HAP-1 (cell line): ENCODE results near the gene MGLL.

ENCODE experiments used
- DNase-seq, 2 experiments: peaks; one replicate each; pipeline ENCODE4 v3.0.0-alpha.2; 2016 to 2020; ENCODE audit warnings: low spot score in 2 of 2
- H3K27me3 ChIP-seq: fragments of 250-450 bp; sonication (Bioruptor Pico); 2 replicates; pipeline ENCODE4 v1.5.1; 2020; ENCODE audit warnings: low read depth, mild to moderate bottlenecking, moderate library complexity
- H3K36me3 ChIP-seq: fragments of 250-450 bp; sonication (Bioruptor Pico); replicated peaks from 2 replicates; pipeline ENCODE4 v1.5.1; 2020; ENCODE audit warnings: mild to moderate bottlenecking
- H3K4me1 ChIP-seq: fragments of 250-450 bp; sonication (Bioruptor Pico); 2 replicates; pipeline ENCODE4 v1.5.1; 2020; ENCODE audit warnings: mild to moderate bottlenecking
- H3K4me3 ChIP-seq: fragments of 250-450 bp; sonication (Bioruptor Pico); 2 replicates; pipeline ENCODE4 v1.5.1; 2020; ENCODE audit warnings: mild to moderate bottlenecking, moderate library complexity
- H3K9me3 ChIP-seq: fragments of 250-450 bp; sonication (Bioruptor Pico); 2 replicates; pipeline ENCODE4 v1.5.1; 2020; ENCODE audit warnings: mild to moderate bottlenecking, moderate library complexity
- in situ Hi-C: fragments of 300-500 bp; cut with MboI; formaldehyde crosslinking; loops from 3 replicates; pipeline ENCODE4 v1.14.3; 2020; ENCODE audit warnings: low sequenced_read_pairs, inconsistent platforms, mixed read lengths

Gene MGLL

DNA sequence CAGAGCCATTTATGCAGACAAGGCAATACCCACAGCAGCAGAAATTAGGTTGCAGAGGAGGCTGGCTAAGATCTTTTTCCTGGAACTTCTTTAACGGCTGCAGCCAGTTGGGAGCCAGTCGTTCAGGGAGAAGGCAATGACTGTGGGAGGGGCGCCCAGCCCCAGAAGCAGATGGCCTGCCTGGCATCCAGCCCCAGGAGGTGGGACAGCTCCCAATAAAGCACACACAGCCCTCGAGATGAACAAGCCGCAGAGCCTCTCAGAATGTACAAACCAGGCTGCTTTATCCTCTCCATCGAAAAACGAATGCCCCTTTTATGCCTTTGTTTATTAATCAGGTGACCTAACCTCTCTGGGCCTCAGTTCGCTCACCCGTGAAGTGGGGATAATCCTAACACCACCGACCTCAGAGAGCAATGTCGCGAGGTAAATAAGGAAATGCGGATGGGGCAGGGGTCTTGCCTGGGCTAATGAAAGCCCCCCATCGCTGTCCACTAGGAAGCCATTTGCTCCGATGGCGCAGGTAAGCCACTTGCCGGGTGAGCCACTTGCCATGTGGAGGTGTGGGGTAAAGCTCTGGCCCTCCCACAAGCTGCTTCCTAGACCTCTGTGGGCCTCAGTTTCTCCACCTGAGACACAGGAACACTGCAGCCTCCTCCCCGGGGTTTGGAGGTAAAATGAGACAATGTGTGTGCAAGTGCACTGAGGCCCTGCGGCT lies 35.8 kb downstream of the MGLL start:
- no peak overlapping the region for H3K4me3 ChIP-seq
- DNase-seq: no peak
- H3K36me3 ChIP-seq: no peaks in the 10 kb centered on the region
- no peaks in the 10 kb centered on the region for H3K9me3 ChIP-seq
- in situ Hi-C loops: no loop called here
- H3K4me1 ChIP-seq: no peaks in the 10 kb centered on the region
- no peaks in the 10 kb centered on the region for H3K27me3 ChIP-seq

DNA sequence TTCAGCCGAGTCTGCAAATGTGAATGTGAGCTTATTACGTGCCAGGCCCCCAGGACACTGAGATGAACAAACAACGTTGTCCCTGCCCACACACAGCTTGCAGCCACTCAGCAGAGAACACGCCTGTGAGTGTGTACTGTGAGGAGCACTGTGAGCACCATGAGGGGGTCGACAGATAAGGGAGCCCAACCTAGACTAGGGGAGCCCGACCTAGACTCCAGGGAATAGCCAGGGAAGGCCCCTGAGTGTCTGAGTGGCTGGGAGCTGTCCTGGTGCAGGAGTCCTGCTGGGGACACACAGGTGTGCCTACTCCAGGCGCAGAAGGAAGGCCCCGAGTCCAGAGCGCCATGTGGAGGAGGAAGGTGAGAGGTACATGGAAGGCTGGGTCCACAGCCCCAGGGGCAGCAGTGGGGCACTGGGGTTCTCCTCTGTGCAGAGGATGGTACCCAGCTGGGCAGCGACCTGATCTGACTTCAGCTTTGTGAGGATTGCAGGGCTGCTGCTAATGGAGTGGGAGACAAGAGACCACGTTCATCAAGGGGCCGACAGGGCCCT lies 36.5 kb downstream of the MGLL start:
- no peaks in the 10 kb centered on the region for H3K27me3 ChIP-seq
- no peak for DNase-seq
- in situ Hi-C loops: no loop called here
- H3K4me3 ChIP-seq: no peak overlapping the region
- no peaks in the 10 kb centered on the region for H3K36me3 ChIP-seq
- no peaks in the 10 kb centered on the region for H3K4me1 ChIP-seq
- H3K9me3 ChIP-seq: no peaks in the 10 kb centered on the region

DNA sequence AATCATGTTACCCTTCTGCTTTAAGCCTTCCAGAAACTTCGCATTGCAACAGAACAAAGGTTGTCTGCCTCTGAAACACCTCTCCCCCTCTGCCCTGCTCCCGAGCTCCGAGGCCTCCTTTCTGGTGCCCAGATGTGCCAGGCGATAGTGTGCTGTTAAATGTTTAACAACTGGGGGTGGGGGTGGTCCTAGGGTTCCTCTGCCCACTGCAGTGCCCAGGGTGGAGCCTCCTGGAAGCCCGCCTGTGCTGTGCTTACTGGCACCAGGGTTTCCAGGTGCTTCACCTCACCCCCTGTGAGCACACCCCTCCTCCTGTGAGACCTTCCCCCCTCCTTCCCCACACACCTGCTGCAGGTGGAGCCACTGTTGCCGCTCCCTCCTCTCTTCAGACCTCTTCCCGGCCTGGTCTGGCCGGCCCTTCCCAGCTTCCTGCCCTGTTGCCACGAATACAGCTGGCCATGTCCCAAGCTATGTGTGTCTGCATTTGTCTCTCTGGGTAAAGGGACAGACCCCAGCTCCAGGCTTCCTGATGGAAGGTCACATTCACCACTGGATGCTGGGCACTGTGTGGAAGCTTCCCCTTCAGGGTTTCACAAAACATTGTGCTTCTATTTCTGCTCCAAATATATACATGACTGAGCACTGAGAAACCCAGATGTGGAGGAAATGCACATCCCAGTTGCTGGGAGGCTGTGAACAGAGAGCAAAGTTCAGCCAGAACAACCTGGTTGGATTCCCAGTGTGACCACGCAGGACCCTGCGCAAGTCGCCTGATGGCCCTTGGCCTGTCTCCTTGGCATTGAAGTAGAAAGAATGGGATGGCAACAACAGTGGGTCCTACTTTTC lies 37.2 kb downstream of the MGLL start:
- DNase-seq: no peak
- Histone ChIP-seq H3K4me1 (no peaks in the 10 kb centered on the region), H3K9me3 (no peaks in the 10 kb centered on the region), H3K4me3 (no peak overlapping the region), H3K27me3 (no peaks in the 10 kb centered on the region), H3K36me3 (no peaks in the 10 kb centered on the region)
- in situ Hi-C loops: no loop called here

DNA sequence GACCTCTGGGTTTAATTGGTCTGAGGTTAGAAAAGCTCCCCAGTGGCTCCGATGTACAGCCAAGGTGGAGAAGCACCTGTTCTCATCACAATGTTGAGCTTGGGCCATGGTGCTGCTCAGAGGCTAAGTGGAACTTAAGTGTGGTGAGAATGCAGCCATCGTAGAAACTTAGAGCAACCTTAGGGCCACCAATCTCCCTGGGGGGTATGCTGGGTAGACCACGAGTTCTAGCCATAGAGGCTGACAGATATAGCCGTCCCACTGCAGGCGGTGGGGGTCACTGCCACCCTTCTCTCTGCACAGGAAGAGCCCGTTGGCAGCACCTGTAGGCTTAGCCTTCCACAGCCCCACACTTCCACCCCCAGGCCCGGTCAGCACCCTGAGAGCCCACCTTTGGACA lies 38.0 kb downstream of the MGLL start:
- Histone ChIP-seq H3K9me3 (no peaks in the 10 kb centered on the region), H3K4me1 (no peaks in the 10 kb centered on the region), H3K4me3 (no peak overlapping the region), H3K36me3 (no peaks in the 10 kb centered on the region), H3K27me3 (no peaks in the 10 kb centered on the region)
- no peak for DNase-seq
- in situ Hi-C loops: no loop called here

DNA sequence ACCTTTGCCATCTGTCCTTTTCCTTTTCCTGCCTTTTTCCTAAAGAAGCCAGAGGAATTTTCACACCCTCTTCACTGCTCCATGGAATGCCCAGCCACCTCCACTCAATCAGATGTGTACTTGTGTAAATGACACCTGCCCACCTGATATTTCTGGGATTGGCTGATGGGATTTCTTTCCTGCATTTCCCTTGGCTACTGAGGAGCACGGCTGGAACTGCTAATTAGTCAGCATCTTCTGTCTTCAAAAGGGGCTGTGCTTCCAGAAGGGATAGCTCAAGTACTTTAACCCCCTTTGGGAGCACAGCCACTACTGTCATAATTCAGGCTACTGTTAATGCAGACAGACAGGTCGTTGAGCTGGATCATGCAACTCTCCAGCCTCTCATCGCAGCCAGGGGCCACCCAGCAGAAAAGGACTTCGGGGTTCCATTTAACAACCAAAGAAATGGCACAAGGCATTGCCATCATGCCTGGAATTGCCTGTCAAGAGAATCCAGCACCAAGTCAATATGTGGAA lies 38.6 kb downstream of the MGLL start:
- DNase-seq: no peak
- Histone ChIP-seq H3K36me3 (no peaks in the 10 kb centered on the region), H3K9me3 (no peaks in the 10 kb centered on the region), H3K4me3 (no peak overlapping the region), H3K27me3 (no peaks in the 10 kb centered on the region), H3K4me1 (no peaks in the 10 kb centered on the region)
- in situ Hi-C loops: no loop called here

DNA sequence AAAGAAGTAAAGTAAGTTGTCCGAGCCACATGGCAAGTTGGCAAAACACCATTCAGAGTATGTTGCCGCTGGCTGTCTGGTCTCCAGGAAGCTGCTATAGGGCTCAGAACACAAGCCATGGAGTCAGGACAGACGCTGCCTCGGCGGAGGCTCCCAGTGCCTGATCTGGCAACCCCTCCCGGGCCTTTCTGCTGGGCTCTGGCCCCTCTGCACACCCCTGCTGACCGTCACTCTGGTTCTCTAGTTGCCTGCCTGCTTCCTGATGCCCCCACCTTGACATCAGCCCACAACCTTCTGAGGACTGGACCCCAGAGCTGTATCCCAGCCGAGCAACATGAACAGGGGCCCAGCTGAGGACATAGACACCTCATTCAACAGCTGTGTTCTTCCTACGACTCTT lies 39.1 kb downstream of the MGLL start:
- no peak for DNase-seq
- Histone ChIP-seq H3K9me3 (no peaks in the 10 kb centered on the region), H3K36me3 (no peaks in the 10 kb centered on the region), H3K27me3 (no peaks in the 10 kb centered on the region), H3K4me1 (no peaks in the 10 kb centered on the region), H3K4me3 (no peak overlapping the region)
- in situ Hi-C loops: no loop called here

DNA sequence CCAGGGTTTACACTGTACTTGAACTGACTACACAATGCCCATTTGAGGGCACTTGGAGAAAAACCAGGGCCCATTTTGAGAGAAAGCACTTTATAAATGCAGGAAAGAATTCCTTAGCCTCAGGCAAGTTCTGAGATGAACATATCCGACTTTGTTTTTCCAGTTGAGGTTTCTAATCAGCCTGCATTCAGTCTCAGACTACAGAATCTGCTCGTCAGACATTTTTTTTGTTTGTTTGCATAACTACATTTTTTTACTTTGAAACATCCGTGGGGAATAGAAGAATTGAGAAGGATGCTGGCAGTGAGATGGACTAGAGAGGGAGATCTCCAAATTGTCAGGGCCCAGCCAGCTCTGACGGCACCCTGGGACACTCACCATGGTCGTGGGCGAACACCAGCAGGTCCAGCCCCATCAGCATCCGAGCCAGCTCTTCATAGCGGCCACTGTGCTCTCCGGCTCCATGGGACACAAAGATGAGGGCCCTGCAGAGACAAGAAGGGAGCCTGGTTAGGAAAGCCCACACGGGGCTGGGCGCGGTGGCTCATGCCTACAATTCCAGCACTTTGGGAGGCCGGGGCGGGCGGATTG lies 40.8 kb downstream of the MGLL start:
- H3K9me3 ChIP-seq: no peaks in the 10 kb centered on the region
- in situ Hi-C loops: no loop called here
- no peaks in the 10 kb centered on the region for H3K36me3 ChIP-seq
- H3K4me3 ChIP-seq: no peak overlapping the region
- H3K27me3 ChIP-seq: no peaks in the 10 kb centered on the region
- H3K4me1 ChIP-seq: no peaks in the 10 kb centered on the region
- DNase-seq: no peak

DNA sequence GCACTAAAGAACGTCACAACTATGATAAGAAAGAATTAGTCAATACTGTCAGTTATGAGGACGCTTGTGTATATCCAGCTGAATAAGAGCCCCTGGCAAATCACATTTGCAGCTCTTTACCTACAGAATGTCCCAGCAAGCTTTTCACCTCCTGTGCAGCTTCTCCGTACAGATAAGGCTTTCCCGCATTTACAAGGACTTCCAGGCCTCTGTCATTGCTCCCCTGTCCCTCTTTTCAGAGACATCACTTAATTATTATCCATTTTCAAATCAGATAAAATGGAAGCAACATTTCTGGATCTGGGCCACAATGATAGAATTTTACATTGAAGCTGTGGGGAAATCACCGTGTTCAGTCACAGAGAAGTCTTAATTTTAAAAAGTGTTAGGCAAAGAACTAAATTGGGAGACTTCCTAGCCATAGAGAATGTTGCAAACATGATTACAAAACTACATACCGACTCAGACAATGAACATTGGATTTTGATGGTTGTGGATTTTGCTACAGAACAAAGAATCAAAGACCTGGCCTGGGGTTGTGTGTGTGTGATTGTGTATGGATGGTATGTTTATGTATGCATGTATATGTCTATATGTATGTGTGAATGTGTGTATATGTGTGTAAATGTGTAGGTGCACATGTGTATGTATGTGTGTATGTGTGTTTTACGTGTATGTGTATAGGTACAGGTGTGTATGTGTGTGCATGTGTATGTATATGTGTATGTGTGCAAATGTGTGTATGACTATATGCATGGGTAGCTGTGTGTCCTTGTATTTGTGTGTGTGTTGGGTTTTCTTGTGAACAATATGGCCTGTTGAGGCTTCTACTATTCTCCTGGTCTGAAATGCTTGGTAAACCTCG lies 41.5 kb downstream of the MGLL start:
- no peak overlapping the region for H3K4me3 ChIP-seq
- H3K27me3 ChIP-seq: no peaks in the 10 kb centered on the region
- DNase-seq: no peak
- in situ Hi-C loops: no loop called here
- H3K36me3 ChIP-seq: no peaks in the 10 kb centered on the region
- H3K4me1 ChIP-seq: no peaks in the 10 kb centered on the region
- no peaks in the 10 kb centered on the region for H3K9me3 ChIP-seq

DNA sequence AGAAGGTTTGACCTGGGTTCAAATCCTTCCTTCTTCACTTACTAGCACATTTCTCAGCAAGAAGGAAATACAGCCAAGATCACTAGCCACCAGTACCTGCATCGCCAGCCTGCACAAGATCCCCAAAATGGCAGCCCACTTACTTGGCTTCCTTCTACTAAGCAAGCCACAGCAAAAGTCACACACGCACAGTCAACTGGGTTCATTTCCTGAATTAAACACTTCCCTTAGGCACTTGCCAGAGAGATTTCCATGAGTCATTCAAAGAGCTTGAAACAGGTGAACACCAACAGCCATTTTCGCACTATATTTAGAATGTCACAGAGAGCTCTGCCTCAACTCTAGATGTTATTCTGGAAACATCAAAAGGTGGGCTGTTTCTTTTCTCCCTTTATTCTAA lies 42.6 kb downstream of the MGLL start:
- in situ Hi-C loops: no loop called here
- Histone ChIP-seq H3K9me3 (no peaks in the 10 kb centered on the region), H3K27me3 (no peaks in the 10 kb centered on the region), H3K36me3 (no peaks in the 10 kb centered on the region), H3K4me3 (no peak overlapping the region), H3K4me1 (no peaks in the 10 kb centered on the region)
- no peak for DNase-seq

DNA sequence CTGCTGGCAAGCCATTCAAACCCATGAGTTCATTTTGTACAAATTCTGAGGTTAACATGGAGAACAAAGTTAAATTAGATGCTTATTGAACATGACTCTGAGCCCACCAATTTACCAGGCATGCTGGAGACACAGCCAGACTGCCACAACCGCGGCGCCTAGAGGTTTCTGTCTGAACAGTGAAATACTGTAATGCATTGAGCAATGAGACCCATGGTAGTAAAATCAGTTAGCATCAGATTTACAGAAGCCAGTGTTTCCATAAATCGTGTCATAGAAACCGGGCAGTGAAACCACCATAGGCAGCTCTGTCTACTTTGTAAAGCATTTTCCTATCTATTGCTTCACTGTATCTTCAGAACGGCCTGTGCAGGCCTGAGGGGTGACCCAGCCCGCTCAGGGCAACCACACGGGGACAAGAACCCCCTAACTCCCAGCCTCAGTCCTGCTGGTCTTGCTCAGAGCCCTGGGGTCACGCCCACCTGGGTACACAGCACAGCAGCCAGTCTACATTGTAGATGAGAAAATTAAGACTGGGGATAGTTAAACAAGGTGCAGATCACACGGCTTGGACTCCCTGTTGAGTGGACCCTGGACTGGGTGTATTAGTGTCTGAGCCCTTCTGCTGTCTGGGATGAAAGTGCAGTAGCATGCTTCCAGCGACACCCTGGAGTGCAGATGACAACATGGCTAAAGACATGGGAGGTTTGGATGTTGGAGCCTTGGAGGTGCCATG lies 44.2 kb downstream of the MGLL start:
- DNase-seq: no peak
- in situ Hi-C loops: no loop called here
- no peak overlapping the region for H3K4me3 ChIP-seq
- H3K36me3 ChIP-seq: no peaks in the 10 kb centered on the region
- H3K27me3 ChIP-seq: no peaks in the 10 kb centered on the region
- H3K4me1 ChIP-seq: no peaks in the 10 kb centered on the region
- H3K9me3 ChIP-seq: no peaks in the 10 kb centered on the region

DNA sequence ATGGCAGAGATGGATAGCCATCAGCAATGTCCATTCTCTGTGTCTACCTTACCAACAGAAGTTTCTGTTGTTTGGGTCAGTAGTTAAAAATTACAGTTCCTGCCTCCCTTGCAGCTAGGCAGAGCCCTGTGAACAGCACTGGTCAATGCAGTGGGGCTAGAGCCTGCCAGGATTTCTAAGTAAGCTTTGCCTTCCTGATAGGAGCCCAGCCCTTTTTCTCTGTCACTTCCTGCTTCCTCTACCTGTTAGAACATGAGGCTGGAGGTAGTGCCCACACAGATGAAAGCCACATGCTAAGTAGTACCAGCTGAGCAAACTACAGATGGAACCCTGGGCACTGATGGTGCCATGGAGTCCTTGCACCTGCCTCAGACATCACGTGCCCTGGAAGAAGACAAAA lies 45.0 kb downstream of the MGLL start:
- H3K4me1 ChIP-seq: no peaks in the 10 kb centered on the region
- H3K4me3 ChIP-seq: no peak overlapping the region
- H3K27me3 ChIP-seq: no peaks in the 10 kb centered on the region
- no peaks in the 10 kb centered on the region for H3K36me3 ChIP-seq
- DNase-seq: no peak
- H3K9me3 ChIP-seq: no peaks in the 10 kb centered on the region
- in situ Hi-C loops: no loop called here

DNA sequence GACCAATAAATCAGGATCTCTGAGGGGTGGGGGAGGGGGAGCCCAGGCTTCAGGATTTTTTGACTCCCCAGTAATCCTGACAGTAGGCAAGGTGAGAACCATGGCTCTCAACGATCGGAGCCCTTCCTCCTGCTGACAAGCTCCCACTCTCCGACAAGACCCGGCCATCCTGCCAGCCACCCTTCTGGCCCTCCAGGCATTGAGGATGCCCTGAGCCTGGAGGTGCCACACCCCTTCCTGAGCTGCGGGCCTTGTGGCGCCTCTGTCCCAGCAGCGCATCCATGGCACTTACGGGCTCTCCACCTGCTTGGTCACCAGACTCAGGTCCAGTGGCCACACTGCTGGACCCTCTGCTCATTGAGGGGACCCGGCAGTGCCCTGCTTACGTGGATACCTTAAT lies 46.0 kb downstream of the MGLL start:
- in situ Hi-C loops: no loop called here
- Histone ChIP-seq H3K9me3 (no peaks in the 10 kb centered on the region), H3K4me3 (no peak overlapping the region), H3K27me3 (no peaks in the 10 kb centered on the region), H3K36me3 (no peaks in the 10 kb centered on the region), H3K4me1 (no peaks in the 10 kb centered on the region)
- DNase-seq: no peak
